ENCODE measurements around the gene CMSS1. TPM values are rescaled to one million over a fixed set of nuclear protein-coding genes. Genes with fewer than 3 reads are reported as not detected.
A peak's percentile ranks its signal among the peaks of the same experiment; 100 is the strongest.

Gene CMSS1
- total RNA-seq, 4 donors from 2014 or later: 1.3 to 9.9 (median 2.3) TPM

DNA sequence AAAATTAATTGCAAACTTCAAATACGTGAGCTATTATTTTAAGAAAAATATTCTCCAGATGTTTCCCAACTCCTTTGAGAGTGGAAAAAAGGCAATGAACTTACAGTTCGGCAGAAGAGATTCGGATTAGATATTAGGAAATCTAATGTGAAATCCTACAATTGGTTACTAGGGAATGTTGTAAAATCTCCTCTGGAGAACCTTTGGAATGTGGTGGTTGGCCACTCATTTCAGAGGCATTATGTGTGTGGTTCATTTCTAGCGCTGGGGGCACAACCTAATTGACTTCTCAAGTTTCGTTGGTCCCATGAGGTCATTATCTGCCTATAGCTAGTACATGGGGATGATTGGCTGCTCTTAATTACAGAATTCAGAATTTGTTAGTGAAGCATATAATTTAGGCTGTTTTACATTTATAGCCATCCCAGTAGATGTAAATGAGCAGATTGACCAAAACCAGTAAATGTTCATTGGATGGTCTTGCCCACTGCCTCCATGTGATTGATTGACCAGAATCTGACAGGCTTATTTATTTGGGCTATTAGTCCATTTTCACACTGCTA is 34.6 kb upstream of the CMSS1 start:
- TF ChIP-seq POLR2A (IDR thresholded peaks at IDR 0.05): no peak
- Histone ChIP-seq H3K36me3 (no peaks in the 10 kb centered on the region), H3K9me3 (no peaks in the 10 kb centered on the region), H3K4me3 (no peak overlapping the region), H3K27me3 (no peaks in the 10 kb centered on the region), H3K4me1 (no peaks in the 10 kb centered on the region), H3K27ac (no peak overlapping the region)
- DNase-seq: no peak

DNA sequence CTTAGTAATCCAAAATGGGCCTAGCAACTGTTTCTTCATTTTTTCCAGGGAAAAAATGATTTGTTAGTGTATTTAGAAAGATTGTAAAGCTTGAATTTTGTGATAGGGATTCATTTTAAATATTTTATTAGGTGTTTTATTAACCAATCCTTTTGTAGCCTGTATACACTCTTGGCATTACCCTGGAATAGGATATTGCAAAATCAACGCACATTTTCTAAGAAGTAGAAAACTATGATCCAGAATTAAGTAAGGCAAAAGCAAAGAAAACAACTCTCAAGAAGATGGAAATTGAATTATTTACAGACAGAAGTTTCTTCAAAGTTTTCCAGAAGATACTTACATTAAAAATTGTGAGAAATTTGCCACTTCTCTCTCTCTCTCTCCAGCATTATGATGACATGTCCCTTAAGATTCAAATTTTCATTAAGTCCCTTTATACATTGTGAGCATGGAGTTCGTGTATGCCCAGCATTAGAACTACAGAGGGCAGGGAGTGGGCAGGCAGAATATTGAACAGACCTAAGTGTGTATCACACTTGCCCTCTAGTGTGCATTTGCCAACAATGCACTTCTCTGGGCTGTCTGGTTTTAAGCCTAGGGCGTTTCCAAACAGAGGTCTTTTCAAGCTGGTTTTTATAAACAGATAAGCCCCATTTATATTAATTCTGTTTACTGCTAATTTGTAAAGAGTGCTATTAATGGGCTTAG is 28.5 kb upstream of the CMSS1 start:
- Histone ChIP-seq H3K9me3 (no peaks in the 10 kb centered on the region), H3K4me3 (no peak overlapping the region), H3K27me3 (no peaks in the 10 kb centered on the region), H3K36me3 (no peaks in the 10 kb centered on the region), H3K4me1 (peaks cover 0 to 4% (median 0%) of the 10 kb centered on the region in 4 donors), H3K27ac (no peak overlapping the region)
- peak in 1 of 3 donors; percentile 17 for DNase-seq
- TF ChIP-seq, protein P1, sequence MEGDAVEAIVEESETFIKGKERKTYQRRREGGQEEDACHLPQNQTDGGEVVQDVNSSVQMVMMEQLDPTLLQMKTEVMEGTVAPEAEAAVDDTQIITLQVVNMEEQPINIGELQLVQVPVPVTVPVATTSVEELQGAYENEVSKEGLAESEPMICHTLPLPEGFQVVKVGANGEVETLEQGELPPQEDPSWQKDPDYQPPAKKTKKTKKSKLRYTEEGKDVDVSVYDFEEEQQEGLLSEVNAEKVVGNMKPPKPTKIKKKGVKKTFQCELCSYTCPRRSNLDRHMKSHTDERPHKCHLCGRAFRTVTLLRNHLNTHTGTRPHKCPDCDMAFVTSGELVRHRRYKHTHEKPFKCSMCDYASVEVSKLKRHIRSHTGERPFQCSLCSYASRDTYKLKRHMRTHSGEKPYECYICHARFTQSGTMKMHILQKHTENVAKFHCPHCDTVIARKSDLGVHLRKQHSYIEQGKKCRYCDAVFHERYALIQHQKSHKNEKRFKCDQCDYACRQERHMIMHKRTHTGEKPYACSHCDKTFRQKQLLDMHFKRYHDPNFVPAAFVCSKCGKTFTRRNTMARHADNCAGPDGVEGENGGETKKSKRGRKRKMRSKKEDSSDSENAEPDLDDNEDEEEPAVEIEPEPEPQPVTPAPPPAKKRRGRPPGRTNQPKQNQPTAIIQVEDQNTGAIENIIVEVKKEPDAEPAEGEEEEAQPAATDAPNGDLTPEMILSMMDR (IDR thresholded peaks at IDR 0.05): peak in 3 of 6 experiments; percentile 25 to 38 (median 29)
- TF ChIP-seq POLR2A (IDR thresholded peaks at IDR 0.05): no peak

DNA sequence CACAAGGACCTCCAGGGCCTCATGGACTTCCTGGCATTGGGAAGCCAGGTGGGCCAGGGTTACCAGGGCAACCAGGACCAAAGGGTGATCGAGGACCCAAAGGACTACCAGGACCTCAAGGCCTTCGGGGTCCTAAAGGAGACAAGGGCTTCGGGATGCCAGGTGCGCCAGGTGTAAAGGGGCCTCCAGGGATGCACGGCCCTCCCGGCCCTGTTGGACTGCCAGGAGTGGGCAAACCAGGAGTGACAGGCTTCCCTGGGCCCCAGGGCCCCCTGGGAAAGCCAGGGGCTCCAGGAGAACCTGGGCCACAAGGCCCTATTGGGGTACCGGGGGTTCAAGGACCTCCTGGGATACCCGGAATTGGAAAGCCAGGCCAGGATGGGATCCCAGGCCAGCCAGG is 23.2 kb upstream of the CMSS1 start:
- Histone ChIP-seq H3K9me3 (no peaks in the 10 kb centered on the region), H3K4me3 (no peak overlapping the region), H3K36me3 (no peaks in the 10 kb centered on the region), H3K4me1 (peaks cover 0 to 3% (median 0%) of the 10 kb centered on the region in 4 donors), H3K27ac (no peak overlapping the region), H3K27me3 (no peaks in the 10 kb centered on the region)
- no peak for DNase-seq
- TF ChIP-seq POLR2A (IDR thresholded peaks at IDR 0.05): no peak
- TF ChIP-seq, protein P1 (IDR thresholded peaks at IDR 0.05): no peak

DNA sequence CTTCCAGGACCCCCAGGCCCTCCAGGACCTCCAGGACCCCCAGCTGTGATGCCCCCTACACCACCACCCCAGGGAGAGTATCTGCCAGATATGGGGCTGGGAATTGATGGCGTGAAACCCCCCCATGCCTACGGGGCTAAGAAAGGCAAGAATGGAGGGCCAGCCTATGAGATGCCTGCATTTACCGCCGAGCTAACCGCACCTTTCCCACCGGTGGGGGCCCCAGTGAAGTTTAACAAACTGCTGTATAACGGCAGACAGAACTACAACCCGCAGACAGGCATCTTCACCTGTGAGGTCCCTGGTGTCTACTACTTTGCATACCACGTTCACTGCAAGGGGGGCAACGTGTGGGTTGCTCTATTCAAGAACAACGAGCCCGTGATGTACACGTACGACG is 22.1 kb upstream of the CMSS1 start:
- DNase-seq: no peak
- no peaks in the 10 kb centered on the region for H3K36me3 ChIP-seq
- TF ChIP-seq, protein P1 (IDR thresholded peaks at IDR 0.05): no peak
- H3K9me3 ChIP-seq: no peaks in the 10 kb centered on the region
- H3K4me3 ChIP-seq: no peak overlapping the region
- H3K27me3 ChIP-seq: no peaks in the 10 kb centered on the region
- no peak overlapping the region for H3K27ac ChIP-seq
- H3K4me1 ChIP-seq: no peaks in the 10 kb centered on the region

DNA sequence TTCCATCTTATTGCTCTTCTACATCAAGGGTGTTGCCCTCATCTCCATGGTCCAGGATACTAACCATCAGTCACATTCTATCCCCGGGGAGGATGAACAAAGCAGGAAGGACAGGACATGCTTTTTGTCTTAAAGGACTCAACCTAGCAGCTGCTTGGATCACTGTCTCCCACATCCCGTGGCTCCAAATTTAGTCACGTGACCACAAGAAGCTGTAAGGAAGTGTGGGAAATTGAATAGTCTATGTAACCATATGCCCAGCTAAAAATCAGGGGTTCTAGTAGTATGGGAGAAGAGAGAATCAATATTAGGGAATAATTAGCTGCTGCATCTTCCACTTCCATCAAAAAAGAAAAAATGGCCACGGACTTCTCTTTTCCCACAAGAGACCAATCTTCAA is 18.2 kb upstream of the CMSS1 start:
- TF ChIP-seq POLR2A (IDR thresholded peaks at IDR 0.05): no peak
- TF ChIP-seq, protein P1 (IDR thresholded peaks at IDR 0.05): no peak
- DNase-seq: no peak
- Histone ChIP-seq H3K4me1 (no peaks in the 10 kb centered on the region), H3K27ac (no peak overlapping the region), H3K4me3 (no peak overlapping the region), H3K36me3 (no peaks in the 10 kb centered on the region), H3K27me3 (no peaks in the 10 kb centered on the region), H3K9me3 (peaks cover 0 to 2% (median 0%) of the 10 kb centered on the region in 4 donors)

DNA sequence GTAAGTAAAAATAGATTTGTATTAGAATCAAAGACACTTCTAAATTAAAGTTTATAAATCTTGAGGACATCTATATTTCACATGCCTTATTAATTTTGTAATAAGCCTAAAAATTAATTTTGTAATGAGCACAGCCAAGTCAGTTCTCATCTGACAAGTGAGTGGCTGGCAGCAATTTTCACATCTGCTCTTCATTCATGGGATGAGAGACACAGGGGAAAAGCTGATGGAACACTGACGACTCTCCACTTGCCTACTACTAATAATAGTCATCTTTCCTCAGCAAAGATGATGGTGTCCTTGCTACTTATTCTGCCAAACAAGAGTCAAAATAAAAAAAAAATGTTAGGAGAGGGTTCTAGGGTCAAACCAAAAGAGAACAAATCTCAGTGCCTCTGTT is 14.4 kb upstream of the CMSS1 start:
- Histone ChIP-seq H3K27ac (no peak overlapping the region), H3K27me3 (no peaks in the 10 kb centered on the region), H3K4me3 (no peak overlapping the region), H3K4me1 (no peaks in the 10 kb centered on the region), H3K36me3 (no peaks in the 10 kb centered on the region), H3K9me3 (peaks cover 0 to 12% (median 5%) of the 10 kb centered on the region in 4 donors)
- no peak for DNase-seq
- no peak for TF ChIP-seq POLR2A (IDR thresholded peaks at IDR 0.05)
- TF ChIP-seq, protein P1 (IDR thresholded peaks at IDR 0.05): no peak

Measured in Peyer's patch (tissue), 4 donors.